NCI-H2196 treated with DMSO at 0.1 percent for 48 hours (cell line): Measurements from ENCODE around the gene CHERP.
"Not testable (repeated sequence)": the region's sequence is repeated elsewhere in the genome, so short reads cannot be mapped to it uniquely, and the experiment has no call there.

Experiments used
- DNase-seq: peaks from one replicate; lab custom pipeline; 2025; ENCODE audit not compliant: unreplicated experiment; lab: John Stamatoyannopoulos, UW

Gene CHERP

DNA sequence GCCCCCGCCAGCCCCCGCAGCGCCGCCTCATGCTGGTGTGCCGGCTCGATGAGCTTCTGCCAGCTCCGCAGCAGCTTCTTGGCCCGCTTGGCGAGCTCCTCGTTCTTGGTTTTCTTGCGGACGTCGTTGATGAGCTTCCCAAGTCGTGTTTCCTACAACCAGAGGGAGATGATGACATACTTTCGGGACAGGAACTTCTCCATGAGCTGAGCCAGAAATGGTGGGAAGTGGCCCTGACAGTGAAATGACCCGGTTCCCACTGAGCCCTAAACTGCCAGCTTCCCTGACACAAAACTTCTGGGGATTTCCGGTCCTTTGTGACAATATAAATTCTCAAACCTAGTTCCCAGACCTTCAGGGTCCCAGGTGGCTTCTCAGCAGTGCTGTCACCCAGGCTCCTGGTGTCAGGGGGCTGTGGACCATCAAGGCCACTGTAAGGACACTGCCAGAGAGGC lies 35.3 kb upstream of the CHERP start:
- DNase-seq: no peak

DNA sequence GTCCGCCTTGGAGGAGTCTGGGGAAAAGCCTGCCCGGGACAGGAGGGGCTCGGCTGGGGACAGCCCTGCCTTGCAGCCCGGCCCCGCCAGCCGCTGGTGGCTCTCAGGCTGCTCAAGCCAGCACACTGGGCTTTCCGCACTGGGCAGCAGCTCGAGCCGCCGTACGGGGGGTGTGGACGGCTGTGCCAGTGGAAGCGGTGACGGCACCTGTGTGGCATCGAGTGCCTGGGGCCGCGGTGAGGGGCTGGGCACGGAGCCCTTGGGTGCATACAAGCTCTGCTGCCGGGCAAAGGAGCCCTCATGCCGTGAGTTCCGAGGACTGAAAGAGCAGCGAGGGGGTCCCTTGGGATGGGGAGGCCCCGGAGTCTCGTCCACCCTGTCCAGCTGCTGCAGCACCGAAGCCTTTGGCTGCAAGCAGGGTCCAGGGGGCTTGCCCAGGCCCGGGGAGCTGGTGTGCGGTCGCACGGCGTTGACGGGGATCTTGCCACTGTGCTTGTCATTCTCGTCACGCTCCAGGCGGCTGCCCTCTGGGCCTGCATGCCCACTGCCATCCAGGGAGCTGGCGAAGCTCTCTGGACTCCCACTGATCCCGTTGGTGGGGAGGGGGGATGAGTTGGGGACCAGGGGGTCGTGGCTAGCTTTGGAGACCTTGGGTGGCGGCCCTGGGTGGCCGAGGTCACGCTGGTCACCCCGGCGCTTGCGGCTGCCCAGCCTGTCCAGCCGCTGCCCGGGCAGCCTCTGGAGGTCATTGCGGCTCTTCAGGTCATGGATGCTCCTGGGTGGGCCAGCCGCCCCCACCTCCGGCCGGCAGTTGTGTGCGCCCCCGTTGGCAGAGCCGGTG lies 34.7 kb upstream of the CHERP start:
- DNase-seq: no peak

DNA sequence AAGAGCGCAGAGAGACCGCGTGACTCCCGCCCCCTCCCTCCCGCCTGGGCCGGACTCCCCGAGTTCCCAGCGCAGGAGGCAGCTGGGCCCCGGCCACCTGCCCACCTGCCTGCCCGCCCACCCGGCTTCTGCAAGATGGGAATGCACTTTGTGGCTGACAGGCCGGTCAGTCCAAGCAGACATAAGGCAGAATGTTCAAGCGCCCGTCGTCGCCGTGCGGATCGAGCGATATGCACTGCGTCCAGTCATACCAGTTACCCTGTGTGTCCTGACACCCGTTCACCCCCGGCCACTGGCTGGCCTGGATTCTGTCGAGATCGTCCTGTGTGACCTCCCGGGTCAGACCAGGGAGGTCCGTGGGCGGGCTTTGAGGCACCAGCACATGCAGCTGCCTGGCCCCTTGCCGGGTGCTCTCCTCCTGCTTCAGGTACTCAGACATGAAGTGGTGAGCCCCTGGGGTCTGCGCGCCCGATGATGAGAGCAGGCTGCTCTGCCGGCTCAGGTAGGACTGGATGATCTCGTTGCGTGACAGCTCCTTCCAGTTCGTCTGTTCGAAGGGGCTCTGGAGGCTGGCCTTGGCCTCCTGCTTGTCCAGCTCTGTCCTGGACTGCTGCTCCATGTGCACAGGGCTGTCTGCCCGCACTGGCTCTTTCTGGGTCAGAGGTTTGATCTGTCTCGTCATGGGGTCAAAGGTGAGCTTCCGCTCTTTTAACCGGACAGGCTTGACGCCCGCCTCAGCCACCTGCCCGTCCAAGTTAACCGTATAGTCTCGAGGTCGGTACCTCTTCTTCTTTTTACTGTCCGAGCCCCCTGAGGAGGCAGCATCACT lies 33.8 kb upstream of the CHERP start:
- DNase-seq: no peak

DNA sequence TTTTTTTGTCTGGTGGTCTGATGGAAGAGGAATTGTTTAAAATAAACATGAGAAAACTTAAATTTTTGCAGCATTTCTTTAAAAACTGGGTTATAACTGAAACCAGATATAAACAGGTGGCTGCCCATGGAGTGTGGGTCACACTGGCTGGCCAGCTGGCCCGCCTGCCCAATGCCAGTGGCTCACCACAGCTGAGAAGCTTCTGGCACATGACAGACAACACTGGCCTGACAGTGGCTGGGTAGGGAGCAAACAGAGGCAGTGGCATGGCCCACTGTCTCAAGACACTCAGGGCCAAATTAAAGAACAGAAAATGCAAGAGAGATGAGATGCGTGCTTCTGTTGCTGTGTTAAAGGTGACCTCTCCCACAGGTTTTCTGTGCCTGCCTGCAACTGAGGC lies 33.0 kb upstream of the CHERP start:
- no peak for DNase-seq

DNA sequence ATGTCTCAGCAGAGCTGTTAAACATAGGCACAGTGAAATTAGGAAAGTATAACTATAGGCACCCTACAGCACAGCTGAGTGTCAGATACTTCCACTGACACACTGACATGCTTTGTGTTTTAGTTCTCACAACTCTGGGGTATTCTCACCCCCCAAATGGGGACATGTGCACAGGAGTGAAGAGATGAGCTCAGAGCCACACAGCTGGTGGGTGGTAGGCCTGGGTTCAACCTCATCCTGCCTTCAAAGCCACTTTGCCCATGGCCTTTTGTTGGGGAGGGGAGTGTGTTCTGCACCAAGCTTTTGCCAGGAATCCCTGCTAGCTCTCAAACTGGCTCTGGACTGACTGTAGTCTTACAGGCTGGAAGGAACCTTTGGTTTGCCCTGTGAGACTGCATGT lies 31.7 kb upstream of the CHERP start:
- no peak for DNase-seq

DNA sequence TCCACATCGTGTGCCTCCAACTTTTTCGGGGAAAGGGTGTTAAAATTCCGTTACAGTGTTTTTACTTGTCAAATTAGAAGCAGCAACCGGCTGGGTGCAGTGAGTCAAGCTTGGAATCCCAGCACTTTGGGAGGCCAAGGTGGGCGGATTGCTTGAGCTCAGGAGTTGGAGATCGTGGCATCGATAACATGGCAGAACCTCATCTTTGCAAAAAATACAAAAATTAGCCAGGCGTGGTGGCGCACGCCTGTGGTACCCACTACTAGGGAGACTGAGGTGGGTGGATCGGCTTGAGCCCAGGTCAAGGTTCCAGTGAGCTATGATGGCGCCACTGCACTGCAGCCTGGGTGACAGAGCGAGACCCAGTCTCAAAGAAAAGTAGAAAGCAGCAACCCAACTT lies 31.1 kb upstream of the CHERP start:
- no peak for DNase-seq

DNA sequence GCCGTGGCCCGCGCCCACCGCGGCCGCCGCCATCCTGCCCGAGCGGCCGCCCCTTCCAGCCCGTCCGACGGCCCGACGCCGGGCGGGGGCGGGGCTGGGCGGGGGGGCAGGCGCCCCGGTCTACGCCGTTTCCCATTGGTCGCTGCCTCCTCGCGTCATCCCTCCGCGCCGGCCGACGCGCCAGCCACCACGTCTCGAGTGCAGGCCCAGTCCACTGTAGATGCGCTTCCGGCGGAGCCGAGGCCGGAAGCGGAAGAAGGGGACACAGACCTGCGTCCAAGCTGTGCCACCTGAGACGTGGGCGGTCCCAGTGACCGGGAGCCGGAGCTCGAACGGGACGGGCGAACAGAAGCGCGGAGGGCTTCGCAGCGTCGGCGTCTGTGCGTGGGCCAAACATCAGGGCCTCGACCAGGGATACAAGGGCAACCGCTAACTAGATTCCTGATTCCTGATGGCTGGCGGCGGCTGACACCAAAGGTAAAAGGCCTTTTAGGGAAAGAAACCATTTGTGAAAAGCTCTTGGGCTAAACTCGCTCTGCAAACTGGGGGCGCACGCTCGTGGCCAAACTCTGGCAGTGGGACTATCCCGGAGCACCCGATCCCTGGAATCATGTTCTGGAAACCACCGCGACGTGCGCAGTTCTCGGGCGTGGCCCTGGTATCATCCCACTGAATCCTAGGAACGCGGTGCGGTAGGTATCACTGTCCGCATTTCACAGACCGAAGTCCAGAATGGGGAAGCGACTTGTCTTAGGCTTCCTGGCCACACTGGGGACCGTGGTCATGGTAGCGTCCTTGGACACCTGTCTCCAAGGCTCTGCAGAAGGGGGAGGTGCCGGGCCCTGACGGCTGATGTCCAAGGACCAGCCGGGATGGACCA lies 30.3 kb upstream of the CHERP start, which contains the start of gene SLC35E1:
Gene SLC35E1, minus strand, starts transcription at position 84 of the 880 bp plus-strand sequence. Its CDS starts 51 bp downstream, at position 33.
- DNase-seq: peak; percentile 88

DNA sequence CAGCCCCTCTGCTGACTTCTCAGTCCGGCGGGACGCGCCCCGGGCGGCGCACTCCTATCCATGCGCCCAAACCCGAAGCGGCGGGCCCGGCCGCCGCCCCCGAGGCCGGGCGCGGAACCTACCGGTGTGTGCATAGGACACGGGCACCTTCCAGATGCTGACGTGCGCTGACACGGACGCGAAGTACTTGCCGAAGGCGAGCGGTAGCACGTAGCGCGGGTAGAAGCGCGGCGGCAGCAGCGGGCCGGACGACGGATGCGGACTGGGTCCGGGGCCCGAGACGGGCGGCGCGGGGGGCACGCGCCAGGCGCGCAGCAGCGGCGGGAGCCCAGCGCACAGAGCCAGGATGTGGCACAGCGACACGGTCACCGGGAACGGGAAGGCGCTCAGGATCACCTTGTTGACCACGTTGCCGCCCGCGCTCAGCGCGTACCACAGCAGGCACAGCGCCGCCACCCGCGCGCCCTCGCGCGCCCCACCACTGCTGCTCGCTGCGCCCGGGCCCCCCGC lies 29.6 kb upstream of the CHERP start:
- no peak for DNase-seq

DNA sequence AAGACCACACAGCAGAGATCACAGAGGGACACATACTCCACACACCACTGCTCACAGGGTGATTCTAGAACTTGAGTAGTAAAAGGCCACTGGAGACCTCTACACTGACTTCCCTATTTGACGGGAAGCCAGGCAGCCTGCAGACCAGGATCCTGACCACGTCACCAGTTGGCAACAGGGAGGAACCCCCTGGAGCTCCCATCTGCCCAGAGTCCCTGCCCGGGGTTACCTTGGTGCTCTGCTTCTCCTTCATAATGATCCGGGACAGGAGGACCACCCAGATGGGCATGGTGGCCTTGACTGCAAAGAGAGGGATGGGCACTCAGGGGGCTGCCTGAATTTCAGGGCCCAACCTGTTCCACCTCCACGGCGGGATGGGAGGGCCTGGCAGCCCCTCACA lies 29.0 kb upstream of the CHERP start:
- no peak for DNase-seq

DNA sequence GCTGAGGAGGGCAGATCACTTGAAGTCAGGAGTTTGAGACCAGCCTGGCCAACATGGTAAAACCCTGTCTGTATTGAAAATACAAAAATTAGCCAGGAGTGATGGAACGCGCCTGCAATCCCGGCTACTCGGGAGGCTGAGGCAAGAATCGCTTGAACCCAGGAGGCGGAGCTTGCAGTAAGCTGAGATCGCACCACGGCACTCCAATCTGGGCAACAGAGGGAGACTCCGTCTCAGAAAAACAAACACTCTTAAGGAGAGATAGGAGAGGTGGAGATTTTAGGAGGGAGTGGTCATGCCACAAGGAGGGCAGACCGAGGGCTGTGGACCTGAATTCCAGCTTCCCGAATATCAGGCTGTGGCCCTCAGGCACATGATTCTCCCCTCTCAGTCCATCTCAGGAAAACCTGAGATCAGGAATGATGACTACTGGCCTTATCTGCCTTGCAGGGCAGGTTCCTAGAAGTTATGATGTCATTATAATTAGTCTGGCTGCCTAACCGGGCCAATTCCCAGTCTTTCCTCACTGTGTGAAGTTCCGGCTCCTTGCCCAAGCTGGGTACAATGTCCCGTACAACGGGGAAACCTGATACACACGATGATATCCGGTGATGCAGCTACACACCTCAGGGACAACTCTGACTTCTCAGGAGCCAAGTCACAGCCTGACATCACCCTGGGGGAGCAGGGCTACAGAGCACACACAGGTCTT lies 27.5 kb upstream of the CHERP start:
- no peak for DNase-seq

DNA sequence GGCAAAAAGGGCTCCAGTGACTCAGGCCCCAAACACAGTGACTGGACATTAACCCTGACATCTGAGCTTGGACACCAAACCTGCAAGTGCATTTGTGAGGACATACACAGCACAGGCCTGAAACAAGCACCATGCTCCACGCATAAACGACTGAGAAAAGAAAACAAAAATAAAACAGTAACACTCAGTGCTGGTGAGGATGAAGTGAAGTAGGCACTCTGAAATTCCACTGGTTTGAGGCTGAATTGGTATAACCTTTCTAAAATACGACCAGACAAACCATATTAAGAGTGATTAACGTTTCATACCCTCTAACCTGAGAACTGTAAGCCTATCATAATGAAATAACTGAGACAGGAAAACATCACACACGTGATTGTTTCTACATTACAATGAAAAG lies 24.5 kb upstream of the CHERP start:
- no peak for DNase-seq

DNA sequence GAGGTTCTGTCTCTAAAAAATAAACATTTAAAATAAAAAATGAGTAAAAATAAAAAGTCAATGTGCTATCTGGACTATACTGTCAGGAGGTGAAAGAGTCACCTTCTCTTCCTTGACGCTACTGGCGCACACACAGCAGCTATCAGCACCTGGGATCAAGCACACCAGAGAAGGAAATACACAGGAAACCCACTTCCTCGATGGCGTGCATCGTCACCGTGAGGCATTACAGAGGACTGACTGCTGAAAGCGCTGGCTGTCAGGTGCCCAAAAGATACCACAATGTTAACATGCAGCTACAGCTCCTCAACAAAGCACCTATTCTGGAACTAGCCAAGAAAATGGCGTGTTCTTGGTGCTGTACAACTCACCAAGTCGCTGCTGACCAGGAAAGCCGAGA lies 23.9 kb upstream of the CHERP start:
- no peak for DNase-seq

DNA sequence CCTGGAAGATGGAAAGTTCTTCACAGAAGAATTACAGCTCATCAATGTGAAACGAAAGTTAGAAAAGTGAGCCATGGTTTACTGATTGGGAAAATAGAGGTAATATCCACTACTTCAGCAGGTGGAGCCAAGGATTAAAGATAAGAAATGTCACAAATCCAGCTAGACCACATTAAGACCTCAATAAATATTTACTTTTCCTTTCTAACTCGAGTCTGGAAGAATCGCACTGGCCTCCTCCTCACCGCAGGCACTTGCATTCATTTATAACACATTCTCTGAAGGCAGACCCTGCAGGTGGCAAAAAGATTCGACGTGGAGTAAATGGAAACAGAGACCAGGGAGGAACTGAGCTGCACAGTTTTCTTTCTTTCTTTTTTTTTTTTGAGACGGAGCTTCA lies 22.6 kb upstream of the CHERP start:
- no peak for DNase-seq

DNA sequence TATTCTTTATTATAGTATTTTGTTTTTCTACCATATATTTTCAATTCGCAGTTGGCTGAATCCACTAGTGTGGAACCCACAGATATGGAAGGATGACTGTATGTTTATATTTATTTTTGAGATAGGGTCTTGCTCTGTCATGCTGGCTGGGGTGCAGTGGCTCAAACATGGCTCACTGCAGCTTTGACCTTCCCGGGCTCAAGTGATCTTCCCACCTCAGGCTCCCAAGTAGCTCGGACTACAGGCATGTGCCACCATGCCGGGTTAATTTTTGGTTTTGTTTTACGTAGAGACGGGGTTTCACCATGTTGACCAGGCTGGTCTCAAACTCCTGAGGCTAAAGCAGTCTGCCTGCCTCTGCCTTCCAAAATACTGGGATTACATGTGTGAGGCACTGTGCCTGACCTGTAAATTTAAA lies 20.4 kb upstream of the CHERP start:
- DNase-seq: no peak

DNA sequence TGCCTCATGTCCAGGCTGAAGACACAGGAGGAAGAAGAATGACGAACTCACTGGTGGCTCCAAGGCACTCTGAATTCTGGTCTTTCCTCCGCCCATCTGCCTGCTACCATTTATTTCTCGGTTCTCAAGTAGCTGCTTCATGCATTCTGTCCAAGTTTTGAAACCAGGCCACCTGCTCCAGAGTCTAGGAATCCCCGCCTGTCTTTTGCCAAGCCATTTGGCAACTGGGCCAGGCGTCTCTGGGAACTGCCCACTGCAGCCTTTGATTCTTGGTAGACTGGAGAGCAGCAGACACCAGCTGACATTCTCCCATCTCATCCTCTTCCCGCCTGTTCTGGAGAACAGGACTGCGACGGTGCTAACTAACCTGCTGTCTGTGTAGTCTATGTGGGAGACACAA lies 19.1 kb upstream of the CHERP start:
- DNase-seq: no peak

DNA sequence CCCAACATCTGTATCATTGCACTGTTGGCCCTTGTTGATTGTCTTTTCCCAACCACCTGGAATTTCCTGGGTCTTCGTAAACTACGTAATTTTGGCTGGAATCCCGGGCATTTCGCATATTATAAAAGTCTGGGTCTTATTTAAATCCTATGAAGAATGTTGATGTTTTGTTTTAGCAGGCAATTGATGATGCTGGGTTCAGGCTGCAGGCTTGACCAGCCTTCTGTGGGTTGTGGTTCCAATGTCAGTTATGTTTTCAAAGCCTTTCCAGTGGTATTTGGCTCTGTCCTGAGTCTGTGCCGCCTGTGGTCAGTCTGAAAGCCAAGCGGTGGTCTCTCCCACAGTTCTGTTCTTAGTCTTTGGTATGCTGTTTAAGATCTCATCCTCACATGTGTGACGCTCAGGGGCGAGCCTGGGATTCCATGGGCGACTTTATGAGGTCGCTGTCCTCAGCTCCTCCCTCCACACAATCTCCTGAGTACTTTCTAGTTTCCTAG lies 17.6 kb upstream of the CHERP start:
- DNase-seq: no peak

DNA sequence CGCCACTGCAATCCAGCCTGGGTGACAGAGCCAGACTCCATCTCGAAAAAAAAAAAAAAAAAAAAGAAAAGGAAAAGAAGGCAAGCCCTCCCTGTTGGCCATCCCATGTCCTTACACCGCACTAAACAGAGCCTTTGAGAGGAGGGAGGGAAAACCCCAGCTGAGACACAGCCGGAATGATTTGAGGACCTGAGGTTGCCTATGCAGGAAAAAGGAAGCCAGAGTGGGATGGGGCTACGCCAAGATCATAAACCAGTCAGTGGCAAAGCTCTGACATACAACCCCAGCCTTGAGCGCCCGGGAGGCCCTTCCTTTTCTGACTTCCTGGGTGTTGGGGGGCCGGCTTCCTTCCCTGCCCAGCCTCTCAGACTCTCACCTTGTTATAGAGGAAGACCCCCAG lies 12.5 kb upstream of the CHERP start:
- no peak for DNase-seq

DNA sequence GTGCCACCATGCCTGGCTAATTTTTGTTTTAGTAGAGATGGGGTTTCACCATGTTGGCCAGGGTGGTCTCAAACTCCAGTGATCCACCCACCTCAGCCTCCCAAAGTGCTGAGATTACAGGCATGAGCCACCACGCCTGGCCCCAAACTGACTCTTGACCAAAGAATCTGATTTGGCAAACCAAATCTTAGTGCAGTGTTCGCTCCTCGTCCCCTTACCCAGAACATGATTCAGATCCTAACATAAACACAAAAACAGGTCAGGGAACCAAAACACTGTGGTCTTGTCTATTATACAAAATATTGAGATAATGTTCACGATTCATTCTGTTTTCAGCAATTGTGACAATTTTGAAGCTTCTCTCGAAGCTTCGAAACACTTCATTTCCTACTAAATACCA lies 9.7 kb upstream of the CHERP start:
- DNase-seq: not testable (repeated sequence)

DNA sequence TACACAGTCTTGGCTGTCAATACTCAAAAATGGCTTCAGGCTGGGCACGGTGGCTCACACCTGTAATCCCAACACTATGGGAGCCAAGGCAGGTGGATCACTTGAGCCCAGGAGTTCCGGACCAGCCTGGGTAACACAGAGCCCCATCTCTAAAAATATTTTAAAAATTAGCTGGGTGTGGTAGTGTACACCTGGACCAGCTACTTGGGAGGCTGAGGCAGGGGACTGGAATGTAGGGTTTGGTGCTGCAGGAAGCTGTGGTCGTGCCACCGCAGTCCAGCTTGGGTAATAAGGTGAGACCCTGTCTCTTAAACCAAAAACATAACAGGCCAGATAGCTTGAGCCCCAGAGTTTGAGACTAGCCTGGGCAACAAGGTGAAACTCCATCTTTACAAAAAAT lies 6.7 kb upstream of the CHERP start:
- no peak for DNase-seq
